GM21367 (cell line): ENCODE data around the gene ENPEP.
A peak's percentile ranks its signal among the peaks of the same experiment; 100 is the strongest.
"Not testable (repeated sequence)": the region's sequence is repeated elsewhere in the genome, so short reads cannot be mapped to it uniquely, and the experiment has no call there.

Experiments
- ATAC-seq: cut with Tn5 transposase; IDR thresholded peaks from one replicate; pipeline ENCODE4 v1.9.1; 2021; ENCODE audit not compliant: unreplicated experiment

Gene ENPEP

DNA sequence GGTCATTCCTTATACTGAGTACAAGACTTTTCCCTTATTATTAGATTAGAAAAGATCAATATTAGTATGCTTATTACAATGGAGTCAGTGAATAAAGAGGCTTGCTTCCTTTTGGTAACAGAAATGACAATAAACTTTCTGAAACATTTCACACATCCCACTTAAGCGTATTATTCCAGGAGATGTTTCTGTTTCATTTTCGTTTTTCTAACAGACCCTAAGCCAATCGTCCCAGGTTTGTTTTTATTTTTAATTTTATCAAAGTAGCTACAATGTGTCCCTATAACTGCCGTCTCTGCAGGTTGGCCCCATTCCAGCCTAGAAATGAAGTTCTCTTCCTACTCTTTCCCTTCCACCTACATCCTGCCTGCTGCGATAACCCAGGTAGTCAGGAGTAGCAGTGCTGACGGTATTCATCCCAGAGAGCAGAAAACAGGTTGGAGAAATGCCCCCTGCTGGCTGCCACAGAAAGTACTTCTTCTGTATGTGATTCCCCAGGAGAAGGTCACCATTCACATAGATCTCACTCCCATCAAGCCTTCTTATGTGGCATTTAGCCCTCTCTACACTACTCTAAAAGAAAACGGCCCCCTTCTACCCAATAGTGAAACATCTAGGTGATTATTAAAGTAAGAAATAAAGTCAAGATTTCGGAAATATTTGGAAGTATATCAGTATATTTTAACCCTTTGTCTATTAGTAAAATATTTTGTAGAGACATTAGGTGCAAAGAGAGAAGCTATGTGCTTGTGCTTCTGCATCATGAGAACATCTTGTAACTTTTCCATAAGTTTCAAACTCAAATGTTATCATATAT lies 40.4 kb downstream of the ENPEP start:
- peak; percentile 92 for ATAC-seq

DNA sequence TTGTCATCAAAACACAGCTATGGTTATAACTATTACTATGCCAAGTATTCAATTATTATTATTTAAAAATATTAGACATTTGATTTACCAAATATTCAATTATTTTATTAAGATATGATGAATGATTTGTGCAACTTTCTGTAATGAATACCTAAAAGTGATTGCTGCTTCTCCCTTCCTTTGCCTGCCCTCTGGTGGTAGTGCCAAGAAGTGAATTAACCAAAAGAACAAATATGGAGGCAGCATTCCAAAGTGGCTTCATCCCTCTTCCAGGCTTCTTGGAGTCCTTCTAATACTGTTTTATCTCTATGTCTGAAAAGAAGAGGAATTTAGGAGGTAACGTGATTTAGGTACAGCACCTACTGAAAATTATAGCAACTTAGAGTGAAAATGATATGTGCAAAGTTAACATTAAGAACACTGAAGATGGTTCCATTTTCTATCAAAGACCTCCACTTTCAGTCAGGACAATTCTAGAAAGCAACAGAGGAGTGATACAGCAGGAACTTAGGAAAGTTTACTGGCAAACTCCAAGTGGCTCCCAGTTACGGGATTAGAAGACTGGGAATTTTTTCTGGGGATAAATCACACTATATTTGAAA lies 43.0 kb downstream of the ENPEP start:
- ATAC-seq, result no peak

DNA sequence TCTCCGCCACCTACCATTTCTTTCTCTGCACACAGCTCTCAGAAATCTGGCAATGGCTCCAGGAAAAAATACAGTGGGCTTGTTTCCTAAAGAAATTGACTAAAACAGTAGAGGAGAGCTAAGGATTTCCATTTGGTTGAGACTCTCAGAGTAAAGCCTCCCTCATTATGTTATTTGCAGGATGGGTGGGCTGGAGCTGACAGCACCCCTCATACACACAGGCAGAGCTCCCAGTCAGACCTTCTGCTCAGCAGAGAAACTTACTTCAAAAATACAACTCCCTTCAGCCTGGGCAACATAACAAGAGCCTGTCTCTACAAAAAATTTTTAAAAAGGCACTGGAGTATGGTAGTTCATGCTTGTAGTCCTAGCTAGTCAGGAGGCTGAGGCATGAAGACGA lies 44.9 kb downstream of the ENPEP start:
- no peak for ATAC-seq

DNA sequence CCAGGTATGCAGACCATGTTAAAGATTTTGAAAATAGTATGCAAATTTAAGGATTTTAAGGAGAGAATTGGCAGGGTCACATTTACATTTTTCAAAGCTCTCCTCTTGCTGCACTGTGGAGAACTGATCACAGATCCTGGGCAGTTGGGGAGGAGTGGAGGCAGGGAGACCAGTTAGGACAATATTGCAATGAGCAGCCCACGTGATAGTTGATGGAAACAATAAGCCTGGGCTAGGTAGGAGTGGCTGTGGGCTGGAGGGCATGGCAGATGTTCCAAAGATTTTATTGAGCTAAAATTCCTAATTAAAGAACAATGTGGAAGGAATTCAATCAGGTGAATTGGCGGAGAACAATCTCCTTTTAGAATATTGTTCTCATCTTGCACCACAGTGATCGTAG lies 50.6 kb downstream of the ENPEP start:
- ATAC-seq, result no peak

DNA sequence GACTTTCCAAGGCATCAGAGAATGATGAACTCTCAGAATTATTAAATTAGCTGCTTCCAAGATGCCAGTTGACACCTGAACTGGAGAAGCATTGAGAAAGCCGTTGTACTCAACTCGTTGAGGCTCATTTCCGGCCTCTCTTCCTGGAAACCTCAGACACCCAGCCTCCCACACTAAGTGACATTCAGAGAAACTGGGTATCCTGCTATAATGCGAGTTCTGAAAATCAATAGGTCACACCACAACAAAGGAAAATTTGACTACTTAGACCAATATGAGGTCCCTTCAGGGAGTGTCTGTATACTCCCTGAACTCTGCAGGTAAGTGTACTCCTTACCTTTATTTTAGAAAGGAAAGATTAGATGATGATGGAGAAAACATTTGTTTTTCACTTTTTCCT lies 51.2 kb downstream of the ENPEP start:
- ATAC-seq, result no peak

DNA sequence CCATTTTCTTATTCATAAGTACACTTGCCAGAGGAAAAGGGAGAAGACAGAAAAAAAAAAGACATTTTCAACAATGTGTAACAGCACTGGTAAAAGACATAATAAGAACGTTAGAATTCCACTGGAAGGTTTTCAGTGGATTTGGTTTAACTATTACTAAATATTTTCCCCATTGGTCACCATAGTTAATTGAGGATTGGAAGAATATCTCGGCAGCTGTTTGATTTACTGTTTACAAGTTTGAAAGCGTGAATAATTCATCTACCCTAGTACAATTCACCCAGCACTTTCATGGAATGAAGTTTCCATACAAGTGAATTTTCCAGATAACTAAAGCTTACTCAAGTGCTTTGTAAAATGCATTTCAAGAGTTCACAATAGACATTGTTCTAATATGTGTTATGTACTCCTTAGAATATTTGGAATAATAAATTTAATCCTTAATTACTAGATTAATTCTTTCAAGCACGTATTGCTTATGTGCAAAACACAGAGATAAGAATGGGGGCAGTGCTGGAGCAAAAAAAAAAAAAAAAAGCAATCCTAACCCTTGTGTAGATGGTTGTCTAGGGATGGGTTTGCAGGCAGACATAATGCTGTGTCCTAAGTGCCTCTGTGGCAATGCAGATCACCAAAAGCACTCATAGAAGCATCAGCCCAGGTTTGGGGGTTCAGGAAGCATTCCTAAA lies 57.1 kb downstream of the ENPEP start:
- no peak for ATAC-seq

DNA sequence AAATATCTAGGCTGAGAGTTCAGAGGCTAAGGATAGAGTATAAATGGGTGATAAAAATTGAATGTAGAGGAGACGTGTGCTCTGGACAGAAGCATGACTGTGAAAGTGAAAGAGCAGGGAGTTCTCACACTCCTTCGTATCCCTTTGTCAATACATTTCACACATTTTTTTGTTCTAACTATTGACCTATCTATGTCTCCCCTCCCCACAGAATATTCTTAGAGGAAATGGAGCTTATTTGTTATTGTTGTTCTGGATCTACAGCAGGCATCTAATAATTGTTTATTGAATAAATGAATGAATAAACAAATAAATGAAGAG lies 57.6 kb downstream of the ENPEP start:
- no peak for ATAC-seq

DNA sequence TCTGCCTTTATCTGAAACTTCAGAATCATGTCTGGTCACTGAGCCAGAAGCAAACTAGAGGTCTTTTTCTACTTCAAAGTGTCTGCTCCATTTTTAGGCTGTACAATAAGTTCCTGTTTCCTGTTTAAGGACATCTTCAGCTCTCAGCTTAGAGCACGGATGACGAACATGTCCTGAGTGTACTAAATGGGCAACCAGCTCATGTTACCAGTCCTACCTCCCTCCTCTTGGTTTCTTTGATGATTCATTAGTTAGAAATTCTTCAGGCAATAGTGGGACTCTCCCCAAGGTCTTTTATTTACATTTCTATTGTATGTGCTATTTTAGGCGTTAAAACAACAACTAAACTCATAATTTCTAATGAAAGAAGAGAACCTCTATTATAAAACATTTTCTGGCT lies 58.0 kb downstream of the ENPEP start:
- no peak for ATAC-seq

DNA sequence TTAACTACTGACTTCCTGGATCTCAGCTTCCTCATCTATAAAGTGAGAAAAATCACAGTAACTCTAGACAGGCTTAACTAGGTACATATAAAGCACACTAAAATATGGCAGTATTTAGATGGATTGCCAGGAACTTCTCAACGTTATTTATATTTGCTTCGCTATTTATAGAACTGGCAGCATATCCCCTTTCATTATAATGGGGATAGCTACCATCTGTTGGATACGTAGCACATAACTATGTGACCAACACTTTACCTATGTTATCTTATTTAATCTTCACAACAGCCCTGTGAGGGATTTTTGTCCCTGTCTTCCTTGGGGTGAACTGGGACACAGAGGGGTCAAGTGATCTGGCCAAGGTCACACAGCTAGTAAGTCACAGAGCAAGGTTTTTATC lies 64.6 kb downstream of the ENPEP start:
- no peak for ATAC-seq

DNA sequence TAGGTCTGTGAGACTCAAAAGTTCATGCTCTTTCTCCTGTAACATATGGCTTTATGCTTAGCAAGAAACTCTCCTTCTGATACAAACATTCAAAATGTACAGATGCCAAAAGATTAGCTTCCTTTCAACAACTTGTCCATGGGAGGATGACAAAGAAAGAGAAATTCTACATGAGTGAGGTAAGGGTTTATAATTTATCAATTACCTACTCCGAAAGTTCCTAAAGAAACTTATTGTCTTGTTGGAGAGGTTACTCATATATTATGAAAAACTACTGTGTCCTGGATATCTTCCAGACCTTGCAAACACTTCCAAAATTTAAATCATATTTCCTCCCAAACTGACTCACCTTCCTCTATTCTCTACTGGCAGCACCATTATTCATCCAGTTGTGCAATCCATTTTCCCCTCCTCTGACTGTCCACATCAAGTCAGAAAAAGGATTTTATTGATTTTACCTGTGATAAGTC lies 65.1 kb downstream of the ENPEP start:
- no peak for ATAC-seq

DNA sequence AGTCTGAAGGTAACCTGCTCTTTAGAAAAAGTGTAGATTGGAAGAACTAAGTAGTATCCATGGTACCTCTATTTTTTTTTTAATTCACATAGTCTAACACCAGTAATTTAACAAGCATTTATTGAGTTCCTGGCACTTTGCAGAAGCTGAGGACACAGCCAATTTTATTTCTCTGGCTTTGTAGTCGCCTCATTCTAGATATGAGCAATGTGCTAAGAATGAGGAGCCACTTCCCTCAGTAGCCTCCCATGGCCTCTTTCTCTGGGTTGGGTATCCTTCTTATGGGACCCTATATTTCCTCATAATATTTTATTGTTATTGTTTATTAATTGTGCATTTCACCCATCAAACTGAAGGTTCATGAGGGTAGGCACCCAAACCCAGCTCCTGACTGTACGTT lies 67.6 kb downstream of the ENPEP start:
- no peak for ATAC-seq

DNA sequence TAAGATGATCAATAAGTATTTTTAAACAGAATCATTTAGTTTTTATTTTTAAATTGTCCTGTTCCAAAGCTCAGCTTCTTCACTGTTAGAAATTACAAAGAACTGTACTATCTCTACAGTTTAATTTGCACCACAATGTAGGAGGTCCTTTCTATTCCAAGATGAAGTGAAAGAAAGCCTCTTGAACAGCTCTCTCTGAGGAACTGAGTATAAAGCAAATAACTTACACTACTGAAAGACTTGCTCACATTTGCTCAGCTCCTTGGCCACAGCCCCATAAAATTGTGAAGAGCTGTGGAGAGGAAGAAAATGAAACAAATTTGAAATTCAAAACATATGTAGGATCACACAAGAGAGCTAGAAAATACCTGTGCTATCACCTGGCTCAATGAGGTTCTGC lies 68.6 kb downstream of the ENPEP start:
- no peak for ATAC-seq

DNA sequence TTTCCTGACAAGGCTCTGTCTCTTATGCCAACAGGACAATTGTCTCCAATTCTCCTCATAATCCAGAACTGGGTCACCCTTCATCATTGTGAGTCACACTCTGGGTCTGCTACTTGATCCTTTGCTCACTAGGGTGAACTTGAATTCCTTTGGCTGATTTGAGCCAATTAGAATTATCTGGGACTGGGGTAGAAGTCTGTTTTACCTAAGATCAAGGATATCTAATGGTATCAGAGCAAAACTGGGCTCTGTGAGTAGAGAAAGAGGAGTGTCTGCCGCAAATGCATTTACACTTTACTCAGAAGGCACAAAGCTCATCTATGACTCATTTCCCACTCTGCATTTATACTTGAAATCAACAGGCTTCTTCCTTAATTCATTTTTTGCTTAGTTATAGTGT lies 74.3 kb downstream of the ENPEP start:
- ATAC-seq, result no peak

DNA sequence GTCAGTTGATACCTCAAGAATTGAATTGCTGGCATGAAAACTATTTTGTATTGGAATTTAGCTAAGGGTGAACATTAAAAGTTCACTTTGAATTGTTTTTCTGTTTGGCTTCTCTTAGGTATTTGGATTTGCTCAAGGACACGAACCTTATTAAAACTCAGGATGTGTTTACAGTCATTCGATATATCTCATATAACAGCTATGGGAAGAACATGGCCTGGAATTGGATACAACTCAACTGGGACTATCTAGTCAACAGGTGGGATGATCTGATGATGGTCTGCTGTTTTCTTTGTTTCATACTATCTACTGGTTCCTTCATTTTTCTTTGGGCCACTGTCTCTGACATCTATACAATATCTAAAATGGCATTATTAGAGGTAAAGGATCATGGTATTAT lies 77.2 kb downstream of the ENPEP start:
- ATAC-seq, result no peak

DNA sequence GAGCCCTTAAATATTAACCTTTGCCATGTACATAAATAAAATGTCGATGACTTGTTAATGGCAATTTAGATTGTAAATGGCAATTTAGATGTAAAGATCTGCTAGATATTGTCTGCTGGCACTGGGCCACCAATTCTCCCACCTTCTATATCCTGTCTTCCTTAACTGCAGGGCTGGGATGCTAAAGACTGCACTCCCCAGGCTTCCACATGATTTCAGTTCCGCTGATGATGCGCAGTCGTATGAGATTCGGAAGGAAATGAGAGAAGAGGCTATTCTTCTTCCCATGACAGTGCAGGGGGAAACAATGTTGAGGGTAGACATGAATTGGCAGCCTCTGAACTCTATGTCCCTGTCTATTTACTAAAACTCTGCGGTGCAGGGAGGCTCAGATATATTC lies 91.3 kb downstream of the ENPEP start:
- no peak for ATAC-seq

DNA sequence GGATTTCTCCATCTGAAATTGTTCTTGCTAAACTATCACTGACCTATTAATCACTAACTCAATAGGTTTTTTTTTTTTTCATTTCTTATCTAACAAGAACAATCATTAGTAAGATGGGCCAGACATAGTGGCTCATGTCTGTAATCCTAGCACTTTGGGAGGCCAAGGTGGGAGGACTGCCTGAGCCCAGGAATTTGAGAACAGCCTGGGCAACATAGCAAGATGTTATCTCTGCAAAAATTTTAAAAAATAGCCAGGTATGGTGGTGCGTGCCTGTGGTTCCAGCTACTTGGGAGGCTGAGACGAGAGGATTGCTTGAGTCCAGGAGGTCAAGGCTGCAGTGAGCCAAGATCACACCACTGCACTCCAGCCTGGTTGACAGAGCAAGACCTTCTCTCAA lies 100.7 kb downstream of the ENPEP start:
- not testable (repeated sequence) for ATAC-seq

DNA sequence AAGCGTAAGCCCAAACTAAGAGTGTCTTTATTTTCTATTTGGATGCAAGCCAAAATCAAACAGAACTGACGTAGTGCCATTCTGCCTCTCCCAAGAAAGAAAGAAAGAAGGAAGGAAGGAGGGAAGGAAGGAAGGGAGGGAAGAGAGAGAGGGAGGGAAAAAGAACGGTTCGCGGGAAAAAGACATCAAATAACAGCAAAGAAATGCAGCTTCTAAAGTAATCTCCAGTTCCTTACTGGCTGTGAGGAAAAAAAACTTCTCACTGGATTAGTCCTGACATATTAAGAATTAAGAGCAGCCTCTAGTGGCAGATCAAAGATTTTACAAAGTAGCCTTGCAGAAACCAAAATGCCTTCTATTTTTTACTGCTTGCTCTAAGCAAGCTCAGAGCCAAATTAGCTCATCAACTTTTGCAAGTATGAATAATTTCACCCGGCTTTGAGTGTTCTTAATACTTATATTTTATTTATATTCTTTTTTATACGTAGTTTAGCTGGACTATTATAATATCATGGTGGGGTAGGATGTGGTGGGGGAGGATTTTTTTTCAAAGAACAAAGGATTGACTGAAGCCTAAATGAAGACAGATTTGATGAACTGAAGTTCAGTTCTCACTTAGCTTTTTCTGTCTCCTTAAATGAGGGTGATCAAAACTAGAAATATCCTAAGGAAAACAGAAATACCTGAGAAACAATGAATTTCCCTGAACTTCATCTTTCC lies 110.3 kb downstream of the ENPEP start:
- no peak for ATAC-seq

DNA sequence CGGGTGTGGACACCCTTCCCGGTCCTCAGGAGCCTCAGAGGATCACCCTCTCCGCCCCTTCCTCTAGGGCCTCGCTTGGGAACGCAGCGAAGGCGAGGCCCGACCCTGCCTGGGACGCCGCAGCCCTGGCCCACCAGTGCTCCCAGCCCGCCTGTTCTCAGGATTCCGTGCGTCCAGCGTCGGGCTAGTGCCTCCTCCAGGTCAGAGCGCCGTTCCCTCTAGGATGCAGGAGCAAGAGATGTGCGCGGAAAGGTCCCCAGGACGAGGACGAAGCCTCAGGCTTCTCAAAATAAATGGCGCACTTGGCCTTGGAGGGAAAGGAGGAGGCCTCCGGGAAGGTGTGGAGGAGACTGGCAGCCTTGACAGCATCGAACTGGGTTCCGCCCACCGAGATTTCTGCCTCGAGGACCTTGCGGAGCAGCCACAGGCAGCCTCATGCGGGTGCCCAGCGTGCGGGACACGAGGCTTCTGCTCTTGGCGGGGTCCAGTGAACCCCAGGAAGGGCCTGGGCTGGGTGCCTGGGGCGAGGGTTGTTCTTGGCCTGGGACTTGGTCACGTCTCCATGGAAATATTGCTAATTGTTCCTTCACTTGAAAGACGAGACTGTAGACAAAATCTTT lies 111.8 kb downstream of the ENPEP start:
- ATAC-seq, result no peak

DNA sequence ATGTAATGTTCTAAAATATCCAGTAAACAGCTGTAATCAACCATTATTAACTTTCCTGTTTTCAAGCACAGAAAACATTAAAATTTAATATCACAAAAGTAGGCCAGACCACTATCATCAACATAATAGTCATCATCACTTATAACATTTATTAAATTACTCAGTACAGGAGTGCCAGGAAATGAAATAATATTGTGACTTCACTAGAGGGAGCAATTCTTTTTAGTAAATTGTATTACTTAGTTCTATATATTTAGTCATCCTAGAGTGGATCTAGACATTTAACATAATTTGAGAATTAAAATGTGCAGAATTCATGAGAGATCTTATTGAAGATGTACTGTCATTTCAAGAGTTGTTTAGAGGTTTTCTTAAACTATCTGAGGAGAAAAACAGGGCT lies 113.3 kb downstream of the ENPEP start:
- no peak for ATAC-seq

DNA sequence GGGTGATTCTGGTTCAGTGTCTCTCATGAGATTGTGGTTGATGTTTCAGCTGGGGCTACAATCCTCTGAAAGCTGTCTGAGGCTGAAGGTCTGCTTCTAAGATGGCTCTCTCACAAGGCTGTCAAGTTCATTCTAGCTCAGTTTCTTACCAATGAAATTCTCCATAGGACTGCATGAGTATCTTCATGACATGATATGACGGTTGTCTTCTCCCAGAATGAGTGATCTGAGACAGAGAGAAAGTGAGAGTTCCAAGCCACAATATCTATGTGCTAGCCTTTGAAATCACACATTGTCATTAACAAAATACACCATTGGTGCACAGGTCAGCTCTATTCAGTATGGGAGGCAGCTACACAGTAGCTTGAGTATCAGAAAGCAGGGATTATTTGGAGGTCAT lies 119.6 kb downstream of the ENPEP start:
- ATAC-seq, result no peak

DNA sequence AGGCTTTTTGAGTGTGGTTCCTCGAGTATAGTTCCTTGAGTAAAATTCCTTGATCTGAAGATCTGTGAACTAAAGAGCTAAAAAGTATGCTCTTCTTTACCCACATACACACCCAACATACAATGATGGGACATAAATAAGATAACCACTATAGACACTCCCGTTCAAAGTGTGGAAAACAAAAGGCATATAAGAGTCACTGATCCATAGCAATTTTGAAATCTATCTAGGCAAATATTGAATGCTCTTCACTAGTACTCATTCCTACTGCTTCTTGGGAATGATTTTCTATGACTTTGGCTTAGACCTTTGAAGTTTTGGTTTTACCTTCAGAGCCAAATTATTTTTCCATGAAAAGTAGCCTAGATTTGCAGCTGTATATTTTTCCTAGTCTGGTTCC lies 120.5 kb downstream of the ENPEP start:
- no peak for ATAC-seq
